GM12875 (cell line): Measurements from ENCODE around the gene CFAP46.

ENCODE experiments used
- H3K4me3 ChIP-seq: one replicate; pipeline ENCODE4 v1.5.1; 2011; ENCODE audit warnings: low read depth, low read length, control low read depth
- CTCF ChIP-seq: IDR thresholded peaks from 2 replicates; pipeline ENCODE4 v1.5.1; 2011; ENCODE audit warnings: low read depth, mild to moderate bottlenecking, control low read depth, inconsistent platforms, low read length, moderate library complexity, borderline replicate concordance; ENCODE audit not compliant: insufficient read depth

CFAP46 gene

GRCh38 chr10:132940791-132941465 is 1.4 kb downstream of the CFAP46 start:
- no peak overlapping the region for H3K4me3 ChIP-seq
- TF ChIP-seq CTCF: no peak

- no peak overlapping the region for H3K4me3 ChIP-seq
- peak; percentile 74 for TF ChIP-seq CTCF
Measured at GRCh38 chr10:132939957-132940790, 2.2 kb downstream of the CFAP46 start.

GRCh38 chr10:132939378-132939955 is 2.9 kb downstream of the CFAP46 start:
- no peak overlapping the region for H3K4me3 ChIP-seq
- TF ChIP-seq CTCF: no peak

GRCh38 chr10:132938472-132939339 is 3.7 kb downstream of the CFAP46 start:
- H3K4me3 ChIP-seq: no peak overlapping the region
- peak; percentile 46 for TF ChIP-seq CTCF

- H3K4me3 ChIP-seq: no peak overlapping the region
- no peak for TF ChIP-seq CTCF
Measured at GRCh38 chr10:132937861-132938260, 4.5 kb downstream of the CFAP46 start.

- H3K4me3 ChIP-seq: no peak overlapping the region
- TF ChIP-seq CTCF: no peak
Measured at GRCh38 chr10:132934953-132935352, 7.4 kb downstream of the CFAP46 start.
